CD14-positive monocyte (primary cell): Measurements from ENCODE around the gene HP. TPM values are rescaled to one million over a fixed set of nuclear protein-coding genes. Genes with fewer than 3 reads are reported as not detected.

ENCODE experiments used
- DNase-seq, 3 donors: peaks; one replicate each; pipeline ENCODE4 v3.0.0-alpha.2; 2011 to 2022
- H2AFZ ChIP-seq: 2 replicates; pipeline ENCODE4 v1.6.0; 2012; ENCODE audit warnings: mild to moderate bottlenecking, low read depth, low read length, inconsistent platforms; ENCODE audit not compliant: insufficient read depth, poor library complexity, severe bottlenecking
- H3K27ac ChIP-seq, 2 donors: 1 replicate in 1 of 2; 2 replicates in 1 of 2; pipeline ENCODE4 v1.5.1; 2012 to 2013; ENCODE audit warnings: low read length in 2 of 2, control low read depth in 1 of 2, inconsistent platforms in 1 of 2, low read depth in 1 of 2, mild to moderate bottlenecking in 1 of 2
- H3K27me3 ChIP-seq, 2 donors: one replicate each; pipeline versions ENCODE4 v1.6.0 to v1.6.1; 2011 to 2013; ENCODE audit warnings: low read length in 2 of 2; ENCODE audit not compliant: control insufficient read depth in 2 of 2, insufficient read depth in 2 of 2
- H3K36me3 ChIP-seq, 2 donors: replicated peaks in 1 of 2; 1 replicate in 1 of 2; 2 replicates in 1 of 2; pipeline versions ENCODE4 v1.5.1 to v1.6.1; 2012 to 2013; ENCODE audit warnings: low read length in 2 of 2, control low read depth in 1 of 2, inconsistent platforms in 1 of 2, mild to moderate bottlenecking in 1 of 2; ENCODE audit not compliant: insufficient read depth in 2 of 2, control insufficient read depth in 1 of 2
- H3K4me1 ChIP-seq, 2 donors: 1 replicate in 1 of 2; 2 replicates in 1 of 2; pipeline versions ENCODE4 v1.5.1 to v1.6.1; 2012 to 2013; ENCODE audit warnings: low read length in 2 of 2, control low read depth in 1 of 2, inconsistent platforms in 1 of 2, mild to moderate bottlenecking in 1 of 2, moderate library complexity in 1 of 2; ENCODE audit not compliant: insufficient read depth in 2 of 2, control insufficient read depth in 1 of 2
- H3K4me2 ChIP-seq: replicated peaks from 2 replicates; pipeline ENCODE3; 2012; ENCODE audit warnings: low read length, moderate library complexity, mild to moderate bottlenecking; ENCODE audit not compliant: poor library complexity, severe bottlenecking; ENCODE audit errors: extremely low read depth
- H3K4me3 ChIP-seq, 3 experiments: fragments of 200-600 bp in 1 of 3; sonication (generic) in 1 of 3; replicated peaks in 1 of 3; 1 replicate in 2 of 3; 2 replicates in 1 of 3; pipeline ENCODE4 v1.5.1; 2011 to 2013; ENCODE audit warnings: low read length in 3 of 3, mild to moderate bottlenecking in 3 of 3, control low read depth in 2 of 3, low read depth in 2 of 3, inconsistent platforms in 1 of 3, moderate library complexity in 1 of 3
- H3K79me2 ChIP-seq: 2 replicates; pipeline ENCODE4 v1.6.0; 2012; ENCODE audit warnings: mild to moderate bottlenecking, control low read depth, inconsistent platforms, low read length, moderate library complexity; ENCODE audit not compliant: insufficient read depth
- H3K9ac ChIP-seq: 2 replicates; pipeline ENCODE4 v1.6.0; 2017; ENCODE audit warnings: low read length, mild to moderate bottlenecking; ENCODE audit not compliant: insufficient read depth, poor library complexity, severe bottlenecking
- H3K9me3 ChIP-seq, 2 donors: replicated peaks in 1 of 2; 1 replicate in 1 of 2; 2 replicates in 1 of 2; pipeline versions ENCODE4 v1.5.1 to v1.6.1; 2012 to 2013; ENCODE audit warnings: low read length in 2 of 2, control low read depth in 1 of 2; ENCODE audit not compliant: control insufficient read depth in 1 of 2, insufficient read depth in 1 of 2
- H4K20me1 ChIP-seq: 2 replicates; pipeline ENCODE4 v1.6.0; 2012; ENCODE audit warnings: mild to moderate bottlenecking, low read length, control low read depth, moderate library complexity; ENCODE audit not compliant: insufficient read depth
- H3K27ac Mint-ChIP-seq, 7 donors: one replicate each; pipeline ENCODE4 v1.8.0; 2020; ENCODE audit warnings: mild to moderate bottlenecking in 7 of 7, mixed read lengths in 7 of 7, moderate library complexity in 6 of 7, inconsistent platforms in 2 of 7
- H3K27me3 Mint-ChIP-seq, 3 donors: one replicate each; pipeline ENCODE4 v1.8.0; 2021 to 2022; ENCODE audit warnings: low read depth in 3 of 3, mild to moderate bottlenecking in 3 of 3, mixed read lengths in 3 of 3, moderate library complexity in 3 of 3, inconsistent platforms in 1 of 3
- H3K36me3 Mint-ChIP-seq, 2 donors: one replicate each; pipeline ENCODE4 v1.8.0; 2020; ENCODE audit warnings: mixed read lengths in 2 of 2, inconsistent platforms in 1 of 2, mild to moderate bottlenecking in 1 of 2
- H3K4me1 Mint-ChIP-seq: one replicate; pipeline ENCODE4 v1.8.0; 2020; ENCODE audit warnings: mild to moderate bottlenecking, mixed read lengths
- H3K4me3 Mint-ChIP-seq, 2 donors: one replicate each; pipeline ENCODE4 v1.8.0; 2020; ENCODE audit warnings: mild to moderate bottlenecking in 2 of 2, mixed read lengths in 2 of 2, moderate library complexity in 1 of 2
- H3K9me3 Mint-ChIP-seq, 7 donors: one replicate each; pipeline ENCODE4 v1.8.0; 2020 to 2022; ENCODE audit warnings: mixed read lengths in 7 of 7, mild to moderate bottlenecking in 6 of 7, moderate library complexity in 6 of 7, inconsistent platforms in 2 of 7
- WGBS: methylation state at CpG from one replicate; pipeline ENCODE4 v1.1.5; 2013; ENCODE audit warnings: missing lambda C conversion rate; ENCODE audit not compliant: insufficient coverage; 5-methylcytosine and 5-hydroxymethylcytosine counted together
- intact Hi-C, 2 donors: fragments of 100-400 bp; cut with micrococcal nuclease; formaldehyde crosslinking; loops; one replicate each; pipeline versions ENCODE4 v1.15.0 to v1.15.1; 2023
- polyA plus RNA-seq, 3 donors: library from polyadenylated mRNA; depleted of rRNA in 1 of 3; unstranded in 2 of 3; stranded (reverse) in 1 of 3; fragments of 300-500 nt in 2 of 3; fragments of >200 nt in 1 of 3; fragmentation: Illumina TruSeq in 2 of 3; gene quantifications; 1 replicate in 2 of 3; 2 replicates in 1 of 3; pipeline ENCODE4 v1.2.3, GENCODE V29; 2012 to 2021
- TF ChIP-seq, protein P1 (sequence below): fragments of 200-600 bp; IDR thresholded peaks from one replicate; pipeline ENCODE4 v1.8.0; 2022; ENCODE audit warnings: antibody characterized with exemption, mild to moderate bottlenecking

HP gene
- polyA plus RNA-seq, 3 donors = 9.3 to 59.4 (median 47.8) TPM

DNA sequence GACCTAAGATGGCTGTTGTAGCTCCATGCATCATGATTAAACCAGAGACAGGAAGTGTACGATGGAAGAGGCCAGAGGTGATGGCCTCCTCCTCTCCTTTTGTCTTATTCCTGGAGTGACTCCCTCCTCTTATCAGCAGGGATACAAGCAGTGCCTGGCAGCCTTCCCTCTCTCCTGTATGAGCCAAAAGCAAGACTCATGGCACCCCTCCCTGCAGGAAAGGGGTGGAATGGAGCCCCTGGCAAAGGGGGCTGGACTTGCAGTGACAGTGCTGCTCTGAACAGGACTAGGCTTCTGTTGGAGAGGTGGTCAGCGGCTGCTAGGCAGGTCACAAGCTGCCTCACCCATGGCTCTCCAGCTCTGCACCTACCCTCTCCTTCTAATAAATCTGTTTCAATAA, 30.7 kb downstream of the HP start:
- Histone ChIP-seq H2AFZ (no peak overlapping the region), H3K4me3 (no peak overlapping the region), H3K79me2 (peaks cover 7% of the 10 kb centered on the region), H3K4me2 (no peak overlapping the region), H3K36me3 (peaks cover 56 to 65% of the 10 kb centered on the region in 2 donors), H3K27me3 (no peaks in the 10 kb centered on the region), H4K20me1 (peaks cover 5% of the 10 kb centered on the region), H3K27ac (no peak overlapping the region), H3K9ac (no peak overlapping the region), H3K4me1 (no peaks in the 10 kb centered on the region), H3K9me3 (peaks cover 15 to 19% of the 10 kb centered on the region in 2 donors)
- TF ChIP-seq, protein P1, sequence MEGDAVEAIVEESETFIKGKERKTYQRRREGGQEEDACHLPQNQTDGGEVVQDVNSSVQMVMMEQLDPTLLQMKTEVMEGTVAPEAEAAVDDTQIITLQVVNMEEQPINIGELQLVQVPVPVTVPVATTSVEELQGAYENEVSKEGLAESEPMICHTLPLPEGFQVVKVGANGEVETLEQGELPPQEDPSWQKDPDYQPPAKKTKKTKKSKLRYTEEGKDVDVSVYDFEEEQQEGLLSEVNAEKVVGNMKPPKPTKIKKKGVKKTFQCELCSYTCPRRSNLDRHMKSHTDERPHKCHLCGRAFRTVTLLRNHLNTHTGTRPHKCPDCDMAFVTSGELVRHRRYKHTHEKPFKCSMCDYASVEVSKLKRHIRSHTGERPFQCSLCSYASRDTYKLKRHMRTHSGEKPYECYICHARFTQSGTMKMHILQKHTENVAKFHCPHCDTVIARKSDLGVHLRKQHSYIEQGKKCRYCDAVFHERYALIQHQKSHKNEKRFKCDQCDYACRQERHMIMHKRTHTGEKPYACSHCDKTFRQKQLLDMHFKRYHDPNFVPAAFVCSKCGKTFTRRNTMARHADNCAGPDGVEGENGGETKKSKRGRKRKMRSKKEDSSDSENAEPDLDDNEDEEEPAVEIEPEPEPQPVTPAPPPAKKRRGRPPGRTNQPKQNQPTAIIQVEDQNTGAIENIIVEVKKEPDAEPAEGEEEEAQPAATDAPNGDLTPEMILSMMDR = no peak
- Mint-ChIP-seq H3K4me1 (no peaks in the 10 kb centered on the region), H3K9me3 (peaks cover 13 to 21% (median 15%) of the 10 kb centered on the region in 7 donors), H3K27me3 (no peaks in the 10 kb centered on the region), H3K27ac (no peak overlapping the region), H3K4me3 (no peak overlapping the region), H3K36me3 (peaks cover 52 to 60% of the 10 kb centered on the region in 2 donors)
- intact Hi-C loops = no loop called here
- DNase-seq = no peak
- WGBS = no CpG with 5 or more reads among the region's 2 CpGs

DNA sequence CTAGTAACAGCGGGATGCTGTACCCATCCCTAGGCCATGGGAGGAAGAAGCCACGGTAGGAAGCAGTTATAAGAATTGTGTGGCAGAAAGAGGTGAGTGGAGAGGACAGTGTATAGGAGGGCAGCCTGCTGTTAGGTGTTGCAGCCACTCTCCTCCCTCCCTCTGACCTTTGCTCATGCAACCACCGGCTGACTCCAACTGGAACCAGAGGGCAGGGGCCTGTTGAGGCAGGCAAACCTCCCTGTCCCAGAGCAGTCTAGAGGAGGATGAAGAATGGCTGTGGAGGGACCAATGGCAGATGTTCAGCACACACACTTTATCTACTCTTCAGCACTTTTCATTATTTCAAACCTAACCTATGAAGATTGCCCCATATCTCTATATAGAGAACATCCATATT, 36.9 kb downstream of the HP start:
- Histone ChIP-seq H3K27ac (no peak overlapping the region), H3K79me2 (peaks cover 67% of the 10 kb centered on the region), H2AFZ (no peak overlapping the region), H3K9me3 (no peaks in the 10 kb centered on the region), H3K4me2 (no peak overlapping the region), H4K20me1 (peaks cover 25% of the 10 kb centered on the region), H3K27me3 (no peaks in the 10 kb centered on the region), H3K36me3 (peaks cover 46 to 60% of the 10 kb centered on the region in 2 donors), H3K9ac (no peak overlapping the region), H3K4me3 (no peak overlapping the region), H3K4me1 (peaks cover 22 to 39% of the 10 kb centered on the region in 2 donors)
- Mint-ChIP-seq H3K36me3 (peaks cover 50 to 51% of the 10 kb centered on the region in 2 donors), H3K4me1 (peaks cover 35% of the 10 kb centered on the region), H3K27me3 (no peaks in the 10 kb centered on the region), H3K4me3 (no peak overlapping the region), H3K27ac (peak overlapping the region in 1 of 7 donors; percentile 26), H3K9me3 (peaks cover 0 to 2% (median 0%) of the 10 kb centered on the region in 7 donors)
- 100% methylated on average over 1 of the region's 3 CpGs for WGBS
- intact Hi-C loops = loop anchor here in 1 of 2 donors (5.0 to 10.0 kb wide), 3 partner anchors 84 to 284 kb away; partner anchors contain the start of genes AP1G1, DHODH and IST1
- DNase-seq = no peak
- TF ChIP-seq, protein P1 = no peak
